A673 (cell line): ENCODE measurements around the gene F13A1.

Experiments
- CTCF ChIP-seq: fragments of 300-800, 200-600 bp; sonication (generic); conservative IDR thresholded peaks from 2 replicates; pipeline ENCODE4 v1.5.1; 2017; ENCODE audit warnings: low read depth, mild to moderate bottlenecking, antibody characterized with exemption, low read length, moderate library complexity, mixed read lengths
- EZH2 ChIP-seq: fragments of 200-600 bp; sonication (generic); IDR thresholded peaks from 2 replicates; pipeline ENCODE4 v1.6.1; 2017; ENCODE audit warnings: borderline replicate concordance, low read depth, mild to moderate bottlenecking, mixed read lengths, antibody characterized with exemption, low read length; ENCODE audit not compliant: poor library complexity, severe bottlenecking

GRCh38 chr6:6352772-6353171 lies 32.3 kb upstream of the F13A1 start:
- no peak for TF ChIP-seq CTCF
- no peak for TF ChIP-seq EZH2
